22Rv1 (cell line): Measurements from ENCODE around the gene ATAT1.

Experiments used
- CTCF ChIP-seq: fragments of 450-650 bp; IDR thresholded peaks from 2 replicates; pipeline ENCODE4 v1.5.1; 2017; ENCODE audit warnings: mild to moderate bottlenecking
- ZFX ChIP-seq: fragments of 450-650 bp; IDR thresholded peaks from 2 replicates; pipeline ENCODE4 v1.6.1; 2017; ENCODE audit warnings: antibody characterized with exemption, borderline replicate concordance

GRCh38 chr6:30684386-30685156 is 57.9 kb downstream of the ATAT1 start:
- TF ChIP-seq CTCF (no peak), ZFX (no peak)
